Nephron (organoid): Measurements from ENCODE around the gene ARGLU1.

Source experiments
- H3K27ac Mint-ChIP-seq, 3 experiments: 2 replicates each; pipeline ENCODE4 v1.8.0; 2020; ENCODE audit warnings: mixed read lengths in 3 of 3, mild to moderate bottlenecking in 2 of 3, moderate library complexity in 1 of 3
- H3K27me3 Mint-ChIP-seq: 2 replicates; pipeline ENCODE4 v1.8.0; 2021; ENCODE audit warnings: low read depth, mild to moderate bottlenecking, moderate library complexity, mixed read lengths
- H3K36me3 Mint-ChIP-seq: 2 replicates; pipeline ENCODE4 v1.8.0; 2020; ENCODE audit warnings: low read depth, mixed read lengths
- H3K4me1 Mint-ChIP-seq: 2 replicates; pipeline ENCODE4 v1.8.0; 2020; ENCODE audit warnings: mixed read lengths
- H3K4me3 Mint-ChIP-seq, 3 experiments: 2 replicates each; pipeline ENCODE4 v1.8.0; 2020; ENCODE audit warnings: mild to moderate bottlenecking in 3 of 3, mixed read lengths in 3 of 3, moderate library complexity in 2 of 3
- H3K9me3 Mint-ChIP-seq: 2 replicates; pipeline ENCODE4 v1.8.0; 2020; ENCODE audit warnings: mixed read lengths
- TF ChIP-seq, protein P1 (sequence below), 3 experiments: fragments of 200-600 bp; sonication (generic); IDR thresholded peaks; one replicate each; pipeline ENCODE4 v1.5.0; 2021; ENCODE audit warnings: antibody characterized with exemption in 3 of 3; ENCODE audit not compliant: unreplicated experiment in 3 of 3

The ARGLU1 gene

GRCh38 chr13:106520251-106521054 is 47.5 kb downstream of the ARGLU1 start:
- Mint-ChIP-seq H3K27ac (peak overlapping the region; percentile 20 to 78 (median 77)), H3K27me3 (peaks cover 25% of the 10 kb centered on the region), H3K4me3 (peak overlapping the region in 2 of 3 experiments; percentile 5 to 14), H3K36me3 (peaks cover 20% of the 10 kb centered on the region), H3K4me1 (peaks cover 64% of the 10 kb centered on the region), H3K9me3 (no peaks in the 10 kb centered on the region)
- TF ChIP-seq, protein P1, sequence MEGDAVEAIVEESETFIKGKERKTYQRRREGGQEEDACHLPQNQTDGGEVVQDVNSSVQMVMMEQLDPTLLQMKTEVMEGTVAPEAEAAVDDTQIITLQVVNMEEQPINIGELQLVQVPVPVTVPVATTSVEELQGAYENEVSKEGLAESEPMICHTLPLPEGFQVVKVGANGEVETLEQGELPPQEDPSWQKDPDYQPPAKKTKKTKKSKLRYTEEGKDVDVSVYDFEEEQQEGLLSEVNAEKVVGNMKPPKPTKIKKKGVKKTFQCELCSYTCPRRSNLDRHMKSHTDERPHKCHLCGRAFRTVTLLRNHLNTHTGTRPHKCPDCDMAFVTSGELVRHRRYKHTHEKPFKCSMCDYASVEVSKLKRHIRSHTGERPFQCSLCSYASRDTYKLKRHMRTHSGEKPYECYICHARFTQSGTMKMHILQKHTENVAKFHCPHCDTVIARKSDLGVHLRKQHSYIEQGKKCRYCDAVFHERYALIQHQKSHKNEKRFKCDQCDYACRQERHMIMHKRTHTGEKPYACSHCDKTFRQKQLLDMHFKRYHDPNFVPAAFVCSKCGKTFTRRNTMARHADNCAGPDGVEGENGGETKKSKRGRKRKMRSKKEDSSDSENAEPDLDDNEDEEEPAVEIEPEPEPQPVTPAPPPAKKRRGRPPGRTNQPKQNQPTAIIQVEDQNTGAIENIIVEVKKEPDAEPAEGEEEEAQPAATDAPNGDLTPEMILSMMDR (IDR thresholded peaks at IDR 0.05; ENCODE audit: unreplicated experiment in 3 of 3), result peak; percentile 50 to 60 (median 58)

- Mint-ChIP-seq H3K4me3 (peak overlapping the region in 2 of 3 experiments; percentile 7 to 18), H3K4me1 (peaks cover 70% of the 10 kb centered on the region), H3K27ac (peak overlapping the region in 2 of 3 experiments; percentile 41 to 82), H3K27me3 (peaks cover 13% of the 10 kb centered on the region), H3K9me3 (no peaks in the 10 kb centered on the region), H3K36me3 (peaks cover 20% of the 10 kb centered on the region)
- TF ChIP-seq, protein P1 (IDR thresholded peaks at IDR 0.05; ENCODE audit: unreplicated experiment in 3 of 3), result no peak
Observed at GRCh38 chr13:106518512-106518911, 49.4 kb downstream of the ARGLU1 start.

- Mint-ChIP-seq H3K27me3 (peaks cover 3% of the 10 kb centered on the region), H3K36me3 (peaks cover 28% of the 10 kb centered on the region), H3K4me1 (peaks cover 66% of the 10 kb centered on the region), H3K27ac (peak overlapping the region in 2 of 3 experiments; percentile 46 to 70), H3K4me3 (no peak overlapping the region), H3K9me3 (no peaks in the 10 kb centered on the region)
- TF ChIP-seq, protein P1 (IDR thresholded peaks at IDR 0.05; ENCODE audit: unreplicated experiment in 3 of 3), result no peak
Observed at GRCh38 chr13:106517109-106517847, 50.7 kb downstream of the ARGLU1 start.

GRCh38 chr13:106515635-106516254 is 52.2 kb downstream of the ARGLU1 start:
- H3K27ac Mint-ChIP-seq, result peak overlapping the region in 2 of 3 experiments; percentile 6 to 70
- peaks cover 50% of the 10 kb centered on the region for H3K4me1 Mint-ChIP-seq
- H3K36me3 Mint-ChIP-seq, result peaks cover 41% of the 10 kb centered on the region

DNA sequence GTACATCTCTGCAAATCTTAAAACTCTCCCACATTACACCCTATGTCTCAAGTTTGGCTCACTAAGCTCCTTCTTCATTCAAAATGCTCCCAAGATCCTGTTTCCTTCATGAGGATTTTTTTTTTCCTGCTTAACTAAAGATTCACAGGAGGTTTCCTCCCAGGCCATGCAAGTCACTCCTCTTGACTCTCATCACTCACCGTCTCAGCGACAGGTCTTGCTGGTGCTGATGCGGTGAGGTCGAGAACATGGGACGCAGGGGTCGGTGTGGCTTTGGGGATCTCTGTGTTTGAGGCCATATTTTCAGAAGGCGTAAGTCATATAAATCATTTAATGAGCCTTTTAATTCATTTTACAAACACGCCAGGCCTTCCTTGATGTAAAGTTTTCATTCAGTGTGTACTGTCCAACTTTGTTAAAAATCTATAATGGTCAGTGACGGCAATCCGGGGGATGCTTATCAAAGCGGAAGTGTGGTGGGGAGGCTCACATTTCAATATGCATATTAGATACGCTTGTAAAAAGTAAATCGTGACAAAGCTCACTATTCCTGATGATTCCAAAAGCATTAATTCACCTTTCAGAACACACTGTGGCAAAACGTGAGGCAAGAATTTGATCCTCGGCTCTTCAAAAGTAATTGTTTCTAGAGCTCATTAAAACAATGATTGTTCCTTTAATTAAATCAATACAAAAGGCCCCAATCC is 52.9 kb downstream of the ARGLU1 start:
- H3K4me1 Mint-ChIP-seq, result peaks cover 44% of the 10 kb centered on the region
- H3K27ac Mint-ChIP-seq, result peak overlapping the region; percentile 1 to 23 (median 6)
- no peaks in the 10 kb centered on the region for H3K9me3 Mint-ChIP-seq
- peak overlapping the region in 2 of 3 experiments; percentile 3 to 9 for H3K4me3 Mint-ChIP-seq
- peaks cover 42% of the 10 kb centered on the region for H3K36me3 Mint-ChIP-seq
- no peaks in the 10 kb centered on the region for H3K27me3 Mint-ChIP-seq
- TF ChIP-seq, protein P1 (IDR thresholded peaks at IDR 0.05; ENCODE audit: unreplicated experiment in 3 of 3), result no peak

More at GRCh38 chr13:106515635-106516254, 52.2 kb downstream of the ARGLU1 start:
- TF ChIP-seq, protein P1 (IDR thresholded peaks at IDR 0.05; ENCODE audit: unreplicated experiment in 3 of 3), result no peak
- Mint-ChIP-seq H3K4me3 (no peak overlapping the region), H3K9me3 (no peaks in the 10 kb centered on the region), H3K27me3 (peaks cover 3% of the 10 kb centered on the region)
